Measurements from ENCODE around the gene RANBP3.

GRCh38 chr19:5971714-5972354, 6.1 kb downstream of the RANBP3 start:
- TF ChIP-seq FOXM1 (IDR thresholded peaks at IDR 0.05; ENCODE audit: borderline replicate concordance, low read depth) (no peak), EP300 (IDR thresholded peaks at IDR 0.05; ENCODE audit: borderline replicate concordance) (no peak), YY1 (IDR thresholded peaks at IDR 0.05; ENCODE audit: low read depth) (no peak), CEBPB (IDR thresholded peaks at IDR 0.05) (no peak), NFIC (IDR thresholded peaks at IDR 0.05) (no peak), RAD21 (IDR thresholded peaks at IDR 0.05; ENCODE audit: low read depth) (no peak), TAF1 (IDR thresholded peaks at IDR 0.05; ENCODE audit: low read depth) (no peak), REST (IDR thresholded peaks at IDR 0.05; ENCODE audit: low read depth) (no peak), TCF12 (IDR thresholded peaks at IDR 0.05; ENCODE audit: low read depth) (no peak), ZBTB7A (IDR thresholded peaks at IDR 0.05; ENCODE audit: low read depth) (no peak), CREB1 (IDR thresholded peaks at IDR 0.05; ENCODE audit: low read depth) (no peak), EGR1 (IDR thresholded peaks at IDR 0.05) (no peak)
